HG03565 (cell line): ENCODE measurements around the gene DIO3.

Source experiments
- ATAC-seq: cut with Tn5 transposase; IDR thresholded peaks from one replicate; pipeline ENCODE4 v1.9.1; 2021; ENCODE audit warnings: mild to moderate bottlenecking, moderate library complexity; ENCODE audit not compliant: unreplicated experiment

DIO3 gene

GRCh38 chr14:101579372-101580080, 18.2 kb downstream of the DIO3 start:
- no peak for ATAC-seq

GRCh38 chr14:101581806-101582205, 20.5 kb downstream of the DIO3 start:
- ATAC-seq, result no peak

- ATAC-seq, result no peak
Observed at GRCh38 chr14:101582294-101582693, 21.0 kb downstream of the DIO3 start.

GRCh38 chr14:101583006-101583714, 21.9 kb downstream of the DIO3 start:
- no peak for ATAC-seq

GRCh38 chr14:101583715-101584054, 22.4 kb downstream of the DIO3 start:
- no peak for ATAC-seq

GRCh38 chr14:101584055-101584859, 23.0 kb downstream of the DIO3 start:
- no peak for ATAC-seq

- ATAC-seq, result no peak
Observed at GRCh38 chr14:101585211-101585610, 23.9 kb downstream of the DIO3 start.

GRCh38 chr14:101586531-101587430, 25.5 kb downstream of the DIO3 start:
- no peak for ATAC-seq

GRCh38 chr14:101587441-101587911, 26.2 kb downstream of the DIO3 start:
- ATAC-seq, result no peak

GRCh38 chr14:101588286-101588975, 27.1 kb downstream of the DIO3 start:
- no peak for ATAC-seq

GRCh38 chr14:101588990-101589389, 27.7 kb downstream of the DIO3 start:
- no peak for ATAC-seq

GRCh38 chr14:101589486-101590015, 28.3 kb downstream of the DIO3 start:
- no peak for ATAC-seq

- no peak for ATAC-seq
Observed at GRCh38 chr14:101590062-101590461, 28.8 kb downstream of the DIO3 start.

GRCh38 chr14:101590616-101591015, 29.3 kb downstream of the DIO3 start:
- ATAC-seq, result no peak

GRCh38 chr14:101591121-101591520, 29.8 kb downstream of the DIO3 start:
- no peak for ATAC-seq

- ATAC-seq, result no peak
Observed at GRCh38 chr14:101591582-101591981, 30.3 kb downstream of the DIO3 start.

GRCh38 chr14:101593411-101594238, 32.3 kb downstream of the DIO3 start:
- ATAC-seq, result no peak

GRCh38 chr14:101594511-101595148, 33.3 kb downstream of the DIO3 start:
- no peak for ATAC-seq
